ENCODE data around the gene NINJ2. TPM values are rescaled to one million over a fixed set of nuclear protein-coding genes. Genes with fewer than 3 reads are reported as not detected.

Gene NINJ2
- total and polyA plus RNA-seq, 3 donors from 2014 or later: 9.2 to 17.3 (median 11.2) TPM

DNA sequence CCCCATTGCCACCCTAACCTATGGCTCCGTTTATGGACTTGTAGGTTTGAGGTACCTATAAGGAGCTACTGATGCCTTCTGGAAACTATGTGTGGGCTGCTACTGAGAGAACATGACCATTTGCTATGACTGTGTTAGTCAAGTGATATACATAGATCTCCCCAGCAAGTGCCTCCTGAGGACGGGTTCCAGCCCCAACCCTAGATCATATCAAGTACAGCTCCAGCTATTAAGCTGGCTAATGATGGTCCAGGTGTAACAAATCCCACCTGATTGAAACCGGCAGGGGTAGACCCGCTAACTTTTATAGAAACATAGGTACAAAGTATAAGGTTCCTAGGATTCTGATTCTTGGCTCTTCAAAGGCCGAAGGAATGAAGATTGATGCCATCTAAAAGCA lies 23.7 kb downstream of the NINJ2 start:
- DNase-seq: no peak
- Histone ChIP-seq H3K4me1 (peaks cover 8% of the 10 kb centered on the region), H3K9me3 (no peaks in the 10 kb centered on the region), H3K4me3 (no peak overlapping the region), H3K27me3 (no peaks in the 10 kb centered on the region), H3K36me3 (ENCODE audit: low read depth, missing control alignments) (no peaks in the 10 kb centered on the region), H3K27ac (no peak overlapping the region)
- intact Hi-C loops (cut with DNase I; ENCODE audit: low total_unique reads): no loop called here
- 90 to 93% methylated on average over 5 of the region's 5 CpGs for WGBS, 2 donors
- TF ChIP-seq POLR2A (IDR thresholded peaks at IDR 0.05): no peak
- TF ChIP-seq, protein P1, sequence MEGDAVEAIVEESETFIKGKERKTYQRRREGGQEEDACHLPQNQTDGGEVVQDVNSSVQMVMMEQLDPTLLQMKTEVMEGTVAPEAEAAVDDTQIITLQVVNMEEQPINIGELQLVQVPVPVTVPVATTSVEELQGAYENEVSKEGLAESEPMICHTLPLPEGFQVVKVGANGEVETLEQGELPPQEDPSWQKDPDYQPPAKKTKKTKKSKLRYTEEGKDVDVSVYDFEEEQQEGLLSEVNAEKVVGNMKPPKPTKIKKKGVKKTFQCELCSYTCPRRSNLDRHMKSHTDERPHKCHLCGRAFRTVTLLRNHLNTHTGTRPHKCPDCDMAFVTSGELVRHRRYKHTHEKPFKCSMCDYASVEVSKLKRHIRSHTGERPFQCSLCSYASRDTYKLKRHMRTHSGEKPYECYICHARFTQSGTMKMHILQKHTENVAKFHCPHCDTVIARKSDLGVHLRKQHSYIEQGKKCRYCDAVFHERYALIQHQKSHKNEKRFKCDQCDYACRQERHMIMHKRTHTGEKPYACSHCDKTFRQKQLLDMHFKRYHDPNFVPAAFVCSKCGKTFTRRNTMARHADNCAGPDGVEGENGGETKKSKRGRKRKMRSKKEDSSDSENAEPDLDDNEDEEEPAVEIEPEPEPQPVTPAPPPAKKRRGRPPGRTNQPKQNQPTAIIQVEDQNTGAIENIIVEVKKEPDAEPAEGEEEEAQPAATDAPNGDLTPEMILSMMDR (IDR thresholded peaks at IDR 0.05): no peak

GRCh38 chr12:638953-639557 lies 24.2 kb downstream of the NINJ2 start:
- no peaks in the 10 kb centered on the region for H3K9me3 ChIP-seq
- H3K36me3 ChIP-seq (ENCODE audit: low read depth, missing control alignments): no peaks in the 10 kb centered on the region
- H3K4me1 ChIP-seq: peaks cover 5% of the 10 kb centered on the region
- no peaks in the 10 kb centered on the region for H3K27me3 ChIP-seq
- H3K27ac ChIP-seq: no peak overlapping the region
- no peak overlapping the region for H3K4me3 ChIP-seq
- DNase-seq: no peak
- intact Hi-C loops (cut with DNase I; ENCODE audit: low total_unique reads): no loop called here
- 65 to 66% methylated on average over 3 of the region's 3 CpGs for WGBS, 2 donors
- TF ChIP-seq POLR2A (IDR thresholded peaks at IDR 0.05): no peak
- TF ChIP-seq, protein P1 (IDR thresholded peaks at IDR 0.05): no peak

DNA sequence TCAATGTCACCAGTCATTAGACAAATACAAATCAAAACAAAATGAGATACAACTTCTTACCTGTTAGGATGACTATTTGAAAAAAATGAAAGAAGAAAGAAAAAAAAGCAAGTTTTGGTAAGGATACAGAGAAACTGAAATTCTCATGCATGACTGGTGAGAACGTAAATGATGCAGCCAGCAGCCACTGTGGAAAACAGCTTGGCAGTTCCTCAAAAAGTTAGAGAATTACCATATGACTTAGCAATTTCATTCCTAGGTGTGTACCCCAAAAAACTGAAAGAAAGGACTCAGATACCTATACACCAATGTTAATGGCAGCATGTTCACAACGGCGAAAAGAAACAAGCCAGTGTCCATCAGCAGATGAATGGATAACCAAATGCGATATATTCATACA lies 26.6 kb downstream of the NINJ2 start:
- no peaks in the 10 kb centered on the region for H3K27me3 ChIP-seq
- H3K4me1 ChIP-seq: peaks cover 11% of the 10 kb centered on the region
- no peak overlapping the region for H3K27ac ChIP-seq
- intact Hi-C loops (cut with DNase I; ENCODE audit: low total_unique reads): no loop called here
- no peak overlapping the region for H3K4me3 ChIP-seq
- no peak for DNase-seq
- H3K36me3 ChIP-seq (ENCODE audit: low read depth, missing control alignments): no peaks in the 10 kb centered on the region
- no peaks in the 10 kb centered on the region for H3K9me3 ChIP-seq
- WGBS, 2 donors: 92 to 94% methylated on average over 4 of the region's 4 CpGs
- TF ChIP-seq POLR2A (IDR thresholded peaks at IDR 0.05): no peak
- TF ChIP-seq, protein P1 (IDR thresholded peaks at IDR 0.05): no peak

- intact Hi-C loops (cut with DNase I; ENCODE audit: low total_unique reads): no loop called here
- Histone ChIP-seq H3K4me1 (peaks cover 15% of the 10 kb centered on the region), H3K27ac (no peak overlapping the region), H3K36me3 (ENCODE audit: low read depth, missing control alignments) (no peaks in the 10 kb centered on the region), H3K27me3 (no peaks in the 10 kb centered on the region), H3K9me3 (no peaks in the 10 kb centered on the region), H3K4me3 (no peak overlapping the region)
- no peak for DNase-seq
- WGBS, 2 donors: 74 to 78% methylated on average over 2 of the region's 2 CpGs
- TF ChIP-seq POLR2A (IDR thresholded peaks at IDR 0.05): no peak
- TF ChIP-seq, protein P1 (IDR thresholded peaks at IDR 0.05): no peak
Measured at GRCh38 chr12:633731-634130, 29.5 kb downstream of the NINJ2 start.

- Histone ChIP-seq H3K9me3 (no peaks in the 10 kb centered on the region), H3K27ac (peak overlapping the region in 1 of 2 donors; percentile 31), H3K36me3 (ENCODE audit: low read depth, missing control alignments) (no peaks in the 10 kb centered on the region), H3K4me1 (peaks cover 20% of the 10 kb centered on the region), H3K27me3 (no peaks in the 10 kb centered on the region), H3K4me3 (no peak overlapping the region)
- intact Hi-C loops (cut with DNase I; ENCODE audit: low total_unique reads): no loop called here
- WGBS, 2 donors: 9 to 13% methylated on average over 7 of the region's 7 CpGs
- DNase-seq: no peak
- TF ChIP-seq, protein P1 (IDR thresholded peaks at IDR 0.05): no peak
- TF ChIP-seq POLR2A (IDR thresholded peaks at IDR 0.05): no peak
Measured at GRCh38 chr12:632102-632696, 31.0 kb downstream of the NINJ2 start.
